ENCODE data around the gene LUC7L2.
"Not testable (repeated sequence)": the region's sequence is repeated elsewhere in the genome, so short reads cannot be mapped to it uniquely, and the experiment has no call there.

The LUC7L2 gene

DNA sequence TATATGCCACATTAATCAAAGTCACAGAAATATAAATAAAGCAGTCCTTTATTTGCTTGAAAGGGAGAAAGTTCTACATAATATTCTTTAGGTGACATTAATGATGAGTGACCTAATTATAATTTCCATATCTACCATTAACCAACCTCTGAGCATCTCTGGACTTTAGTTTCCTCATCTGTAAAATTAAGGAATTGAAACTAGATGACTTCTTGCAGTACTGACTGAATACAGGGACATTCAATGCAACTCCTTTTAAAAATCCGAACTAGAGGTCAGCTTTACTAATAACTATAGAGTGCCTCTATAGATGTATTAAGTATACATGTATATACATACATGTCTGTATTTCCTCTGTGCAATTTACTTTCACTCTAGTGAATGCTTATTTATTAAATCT lies 14.7 kb upstream of the LUC7L2 start:
- TF ChIP-seq, protein P1, sequence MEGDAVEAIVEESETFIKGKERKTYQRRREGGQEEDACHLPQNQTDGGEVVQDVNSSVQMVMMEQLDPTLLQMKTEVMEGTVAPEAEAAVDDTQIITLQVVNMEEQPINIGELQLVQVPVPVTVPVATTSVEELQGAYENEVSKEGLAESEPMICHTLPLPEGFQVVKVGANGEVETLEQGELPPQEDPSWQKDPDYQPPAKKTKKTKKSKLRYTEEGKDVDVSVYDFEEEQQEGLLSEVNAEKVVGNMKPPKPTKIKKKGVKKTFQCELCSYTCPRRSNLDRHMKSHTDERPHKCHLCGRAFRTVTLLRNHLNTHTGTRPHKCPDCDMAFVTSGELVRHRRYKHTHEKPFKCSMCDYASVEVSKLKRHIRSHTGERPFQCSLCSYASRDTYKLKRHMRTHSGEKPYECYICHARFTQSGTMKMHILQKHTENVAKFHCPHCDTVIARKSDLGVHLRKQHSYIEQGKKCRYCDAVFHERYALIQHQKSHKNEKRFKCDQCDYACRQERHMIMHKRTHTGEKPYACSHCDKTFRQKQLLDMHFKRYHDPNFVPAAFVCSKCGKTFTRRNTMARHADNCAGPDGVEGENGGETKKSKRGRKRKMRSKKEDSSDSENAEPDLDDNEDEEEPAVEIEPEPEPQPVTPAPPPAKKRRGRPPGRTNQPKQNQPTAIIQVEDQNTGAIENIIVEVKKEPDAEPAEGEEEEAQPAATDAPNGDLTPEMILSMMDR (IDR thresholded peaks at IDR 0.05; ENCODE audit: insufficient read depth, low read length, poor library complexity, severe bottlenecking), result no peak
- H3K36me3 ChIP-seq (ENCODE audit: control insufficient read depth, insufficient read depth, low read length), result peaks cover 2% of the 10 kb centered on the region
- no peaks in the 10 kb centered on the region for H3K27me3 ChIP-seq (replicated peaks; ENCODE audit: control insufficient read depth, insufficient read depth, low read length)
- no peak for DNase-seq (ENCODE audit: extremely low read depth, insufficient read length)
- no peak overlapping the region for H3K4me3 ChIP-seq (replicated peaks; ENCODE audit: low read depth, low read length)

GRCh38 chr7:139351027-139351426 lies 8.7 kb upstream of the LUC7L2 start:
- TF ChIP-seq, protein P1 (IDR thresholded peaks at IDR 0.05; ENCODE audit: insufficient read depth, low read length, poor library complexity, severe bottlenecking), result no peak
- no peak overlapping the region for H3K4me3 ChIP-seq (replicated peaks; ENCODE audit: low read depth, low read length)
- H3K36me3 ChIP-seq (ENCODE audit: control insufficient read depth, insufficient read depth, low read length), result peaks cover 2% of the 10 kb centered on the region
- H3K27me3 ChIP-seq (replicated peaks; ENCODE audit: control insufficient read depth, insufficient read depth, low read length), result no peaks in the 10 kb centered on the region
- DNase-seq (ENCODE audit: extremely low read depth, insufficient read length), result no peak

DNA sequence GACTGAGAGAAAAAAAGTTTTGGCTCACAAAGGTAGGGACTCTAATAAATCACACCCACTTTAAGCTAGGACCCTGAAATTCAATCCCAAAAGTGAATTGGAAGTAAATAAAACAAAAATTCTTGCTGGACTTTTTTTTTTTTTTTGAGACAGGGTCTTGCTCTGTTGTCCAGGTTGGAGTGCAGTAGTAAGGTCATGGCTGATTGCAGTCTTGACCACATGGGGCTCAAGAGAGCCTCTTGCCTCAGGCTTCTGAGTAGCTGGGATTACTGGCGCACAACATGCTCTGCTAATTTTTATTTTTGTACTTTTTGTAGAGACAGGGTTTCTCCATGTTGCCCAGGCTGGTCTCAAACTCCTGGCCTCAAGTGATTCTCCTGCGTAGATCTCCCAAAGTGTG lies 5.0 kb upstream of the LUC7L2 start:
- DNase-seq (ENCODE audit: extremely low read depth, insufficient read length), result no peak
- Histone ChIP-seq H3K27me3 (replicated peaks; ENCODE audit: control insufficient read depth, insufficient read depth, low read length) (no peaks in the 10 kb centered on the region), H3K4me3 (replicated peaks; ENCODE audit: low read depth, low read length) (no peak overlapping the region), H3K36me3 (ENCODE audit: control insufficient read depth, insufficient read depth, low read length) (no peaks in the 10 kb centered on the region; the same call in 1 of the 2 replicates)
- TF ChIP-seq, protein P1 (IDR thresholded peaks at IDR 0.05; ENCODE audit: insufficient read depth, low read length, poor library complexity, severe bottlenecking), result peak; percentile 7

DNA sequence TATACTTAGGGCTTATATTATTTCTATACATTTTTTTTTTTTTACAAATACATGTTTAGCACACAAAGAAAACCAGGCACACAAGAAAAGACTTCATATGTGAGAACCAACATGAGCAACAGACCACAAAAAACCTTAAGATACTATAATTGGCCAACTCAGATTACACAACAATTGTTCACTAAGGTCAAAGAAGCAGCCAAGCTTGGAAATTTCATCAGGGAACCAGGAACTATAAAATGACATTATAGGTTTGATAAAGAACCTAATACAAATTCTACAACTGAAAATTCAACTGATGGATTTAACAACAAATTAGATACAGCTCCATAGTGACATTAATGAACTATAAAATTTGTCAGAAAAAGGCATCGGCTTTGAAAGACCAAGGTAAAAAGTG lies 4.4 kb upstream of the LUC7L2 start:
- Histone ChIP-seq H3K4me3 (replicated peaks; ENCODE audit: low read depth, low read length) (no peak overlapping the region), H3K27me3 (replicated peaks; ENCODE audit: control insufficient read depth, insufficient read depth, low read length) (no peaks in the 10 kb centered on the region), H3K36me3 (ENCODE audit: control insufficient read depth, insufficient read depth, low read length) (no peaks in the 10 kb centered on the region; the same call in 1 of the 2 replicates)
- TF ChIP-seq, protein P1 (IDR thresholded peaks at IDR 0.05; ENCODE audit: insufficient read depth, low read length, poor library complexity, severe bottlenecking), result no peak
- DNase-seq (ENCODE audit: extremely low read depth, insufficient read length), result no peak

DNA sequence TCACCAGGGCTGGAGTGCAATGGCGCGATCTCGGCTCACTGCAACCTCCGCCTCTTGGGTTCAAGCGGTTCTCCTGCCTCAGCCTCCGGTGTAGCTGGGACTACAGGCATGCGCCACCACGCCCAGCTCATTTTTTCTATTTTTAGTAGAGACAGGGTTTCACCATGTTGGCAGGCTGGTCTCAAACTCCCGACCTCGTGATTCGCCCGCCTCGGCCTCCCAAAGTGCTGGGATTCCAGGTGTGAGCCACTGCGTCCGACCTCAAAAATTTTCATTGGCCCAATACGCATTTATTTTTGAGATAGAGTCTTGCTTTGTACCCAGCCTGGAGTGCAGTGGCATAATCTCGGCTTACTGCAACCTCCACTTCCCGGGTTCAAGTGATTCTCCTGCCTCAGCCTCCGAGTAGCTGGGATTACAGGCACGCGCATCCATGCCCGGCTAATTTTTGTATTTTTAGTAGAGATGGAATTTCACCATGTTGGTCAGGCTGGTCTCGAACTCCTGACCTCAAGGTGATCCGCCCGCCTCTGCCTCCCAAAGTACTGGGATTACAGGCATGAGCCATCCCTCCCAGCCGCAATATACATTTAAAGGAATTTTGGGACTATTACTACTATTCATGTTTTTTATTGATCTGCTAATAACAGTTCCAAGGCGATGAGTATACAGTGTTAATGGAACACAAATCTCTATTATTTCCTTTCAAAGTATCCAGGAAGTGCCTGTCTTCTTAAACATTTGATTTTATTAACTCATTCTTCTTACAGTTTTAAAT lies 1.8 kb upstream of the LUC7L2 start:
- not testable (repeated sequence) for H3K27me3 ChIP-seq (replicated peaks; ENCODE audit: control insufficient read depth, insufficient read depth, low read length); H3K36me3 ChIP-seq (ENCODE audit: control insufficient read depth, insufficient read depth, low read length); DNase-seq (ENCODE audit: extremely low read depth, insufficient read length)
- peak overlapping the region; percentile 62 for H3K4me3 ChIP-seq (replicated peaks; ENCODE audit: low read depth, low read length)

DNA sequence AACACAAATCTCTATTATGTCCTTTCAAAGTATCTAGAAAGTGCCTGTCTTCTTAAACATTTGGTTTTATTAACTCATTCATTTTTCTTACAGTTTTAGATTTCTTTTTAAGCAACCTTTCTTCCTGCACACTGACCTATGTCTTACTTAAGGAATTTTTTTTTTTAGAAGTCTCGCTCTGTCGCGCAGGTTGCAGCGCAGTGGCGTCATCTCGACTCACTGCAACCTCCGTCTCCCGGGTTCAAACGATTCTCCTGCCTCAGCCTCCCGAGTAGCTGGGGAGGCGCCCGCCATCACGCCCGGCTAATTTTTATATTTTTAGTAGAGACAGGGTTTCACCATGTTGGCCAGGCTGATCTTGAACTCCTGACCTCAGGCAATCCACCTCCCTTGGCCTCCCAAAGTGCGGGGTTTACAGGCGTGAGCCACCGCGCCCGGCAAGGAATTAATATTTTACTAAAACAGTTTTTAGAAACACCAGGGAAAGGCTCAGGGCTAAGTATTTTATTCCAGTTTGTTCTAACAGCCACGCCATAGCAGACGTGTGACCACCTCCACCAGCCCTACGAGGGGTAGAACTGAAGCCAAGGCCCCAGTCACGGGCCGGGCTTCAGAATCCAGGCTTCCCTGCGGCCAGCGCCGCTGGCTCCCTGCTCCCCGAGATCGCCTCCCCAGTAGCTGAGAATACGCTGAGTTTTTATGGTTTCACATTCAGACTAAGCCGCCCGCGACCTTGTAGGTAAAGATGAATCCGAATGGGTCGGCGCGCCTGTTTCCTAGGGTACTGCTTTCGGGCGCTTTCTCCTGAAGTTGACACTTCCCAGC lies 941 bp upstream of the LUC7L2 start:
- no peaks in the 10 kb centered on the region for H3K27me3 ChIP-seq (replicated peaks; ENCODE audit: control insufficient read depth, insufficient read depth, low read length)
- TF ChIP-seq, protein P1 (IDR thresholded peaks at IDR 0.05; ENCODE audit: insufficient read depth, low read length, poor library complexity, severe bottlenecking), result no peak
- peaks cover 2% of the 10 kb centered on the region; the same call in 1 of the 2 replicates for H3K36me3 ChIP-seq (ENCODE audit: control insufficient read depth, insufficient read depth, low read length)
- peak; percentile 48 for DNase-seq (ENCODE audit: extremely low read depth, insufficient read length)
- H3K4me3 ChIP-seq (replicated peaks; ENCODE audit: low read depth, low read length), result peak overlapping the region; percentile 62
